Measurements from ENCODE around the gene VPS4A.

Gene VPS4A

DNA sequence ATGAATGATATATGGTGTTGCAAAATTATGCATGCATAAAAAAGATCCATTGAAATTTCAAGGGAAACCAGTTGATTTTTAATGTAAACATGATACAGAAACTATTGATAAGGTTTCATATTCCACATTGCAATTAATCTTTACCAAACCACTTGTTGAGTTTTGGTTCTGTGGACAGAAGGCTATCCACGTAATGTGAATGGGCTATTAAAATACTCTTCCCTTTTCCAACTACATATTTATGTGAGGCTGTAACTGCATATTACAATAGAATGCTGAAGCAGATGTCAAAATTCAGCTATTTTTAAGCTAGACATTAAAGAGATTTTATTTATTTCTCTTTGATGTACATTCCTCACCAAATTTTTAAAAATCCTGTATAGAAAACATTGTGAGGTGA lies 33.7 kb upstream of the VPS4A start:
- H3K36me3 ChIP-seq (replicated peaks in 1 of 2; ENCODE audit: control insufficient read depth in 2 of 2, insufficient read depth in 2 of 2, low read length in 2 of 2): peaks cover 3 to 46% of the 10 kb centered on the region in 2 donors
- no peaks in the 10 kb centered on the region for H3K27me3 ChIP-seq (ENCODE audit: control insufficient read depth in 3 of 3, insufficient read depth in 3 of 3, low read depth in 1 of 3, low read length in 3 of 3)
- H4K8ac ChIP-seq (ENCODE audit: low read depth, low read length): no peak overlapping the region
- no peak overlapping the region for H2BK12ac ChIP-seq (ENCODE audit: low read length)
- no peak overlapping the region for H3K9ac ChIP-seq (ENCODE audit: low read depth, low read length, poor library complexity)
- no peak overlapping the region for H2BK15ac ChIP-seq (ENCODE audit: low read length)
- H3K4me3 ChIP-seq (ENCODE audit: low read length in 2 of 2): no peak overlapping the region
- H3K79me1 ChIP-seq (ENCODE audit: low read depth, low read length): no peaks in the 10 kb centered on the region
- H3K4ac ChIP-seq (ENCODE audit: low read length): no peak overlapping the region
- H3K18ac ChIP-seq (ENCODE audit: low read length): no peak overlapping the region
- no peak overlapping the region for H2AFZ ChIP-seq (ENCODE audit: low read length)
- H3K27ac ChIP-seq (replicated peaks; ENCODE audit: low read length): no peak overlapping the region
- no peak overlapping the region for H2BK5ac ChIP-seq (ENCODE audit: low read length)
- no peak for DNase-seq (ENCODE audit: low spot score)
- WGBS, 2 donors (ENCODE audit: extremely low coverage in 2 of 2, insufficient read length in 2 of 2, insufficient replicate concordance in 1 of 2): no CpG with 5 or more reads among the region's 1 CpG
- H3K4me2 ChIP-seq (ENCODE audit: insufficient read depth, low read length, poor library complexity, severe bottlenecking): no peak overlapping the region
- no peaks in the 10 kb centered on the region for H3K9me3 ChIP-seq (replicated peaks in 1 of 2; ENCODE audit: control insufficient read depth in 2 of 2, insufficient read depth in 1 of 2, low read depth in 1 of 2, low read length in 2 of 2)
- H3K23ac ChIP-seq (ENCODE audit: low read depth, low read length, poor library complexity): no peak overlapping the region
- H3K4me1 ChIP-seq (ENCODE audit: control insufficient read depth in 2 of 2, insufficient read depth in 1 of 2, low read depth in 1 of 2, low read length in 2 of 2): no peaks in the 10 kb centered on the region
- no peak overlapping the region for H2BK120ac ChIP-seq (ENCODE audit: low read depth, low read length)
- H3K14ac ChIP-seq (ENCODE audit: low read length): no peak overlapping the region
- no peak overlapping the region for H4K91ac ChIP-seq (ENCODE audit: low read depth, low read length, poor library complexity)
- H2AK5ac ChIP-seq (ENCODE audit: low read depth, low read length): no peak overlapping the region

DNA sequence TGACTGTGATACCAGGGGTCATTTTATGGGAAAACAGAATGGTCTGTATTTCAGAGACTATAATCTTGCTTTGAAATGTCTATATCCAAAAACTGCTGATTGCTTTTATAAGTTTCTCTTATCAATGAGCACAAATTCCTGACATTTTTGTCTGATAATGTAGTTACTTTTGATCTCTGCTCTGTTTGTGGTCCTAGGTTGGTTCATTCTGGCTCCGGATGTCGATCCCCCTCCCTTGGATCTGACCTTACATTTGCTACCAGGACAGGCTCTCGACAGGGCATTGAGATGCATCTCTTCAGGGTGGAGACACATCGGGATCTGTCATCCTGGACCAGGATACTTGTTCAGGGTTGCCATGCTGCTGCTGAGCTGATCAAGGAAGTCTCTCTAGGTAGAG lies 27.3 kb upstream of the VPS4A start:
- no peak overlapping the region for H2BK5ac ChIP-seq (ENCODE audit: low read length)
- H3K4me3 ChIP-seq (ENCODE audit: low read length in 2 of 2): no peak overlapping the region
- no peak overlapping the region for H2AK5ac ChIP-seq (ENCODE audit: low read depth, low read length)
- no peak overlapping the region for H2BK12ac ChIP-seq (ENCODE audit: low read length)
- no peak overlapping the region for H3K4ac ChIP-seq (ENCODE audit: low read length)
- no peak overlapping the region for H2BK120ac ChIP-seq (ENCODE audit: low read depth, low read length)
- H3K9me3 ChIP-seq (replicated peaks in 1 of 2; ENCODE audit: control insufficient read depth in 2 of 2, insufficient read depth in 1 of 2, low read depth in 1 of 2, low read length in 2 of 2): no peaks in the 10 kb centered on the region
- no peak overlapping the region for H3K27ac ChIP-seq (replicated peaks; ENCODE audit: low read length)
- no peak overlapping the region for H3K9ac ChIP-seq (ENCODE audit: low read depth, low read length, poor library complexity)
- no peaks in the 10 kb centered on the region for H3K79me1 ChIP-seq (ENCODE audit: low read depth, low read length)
- WGBS, 2 donors (ENCODE audit: extremely low coverage in 2 of 2, insufficient read length in 2 of 2, insufficient replicate concordance in 1 of 2): no CpG with 5 or more reads among the region's 4 CpGs
- H3K14ac ChIP-seq (ENCODE audit: low read length): no peak overlapping the region
- no peak overlapping the region for H2AFZ ChIP-seq (ENCODE audit: low read length)
- no peak overlapping the region for H3K23ac ChIP-seq (ENCODE audit: low read depth, low read length, poor library complexity)
- no peaks in the 10 kb centered on the region for H3K27me3 ChIP-seq (ENCODE audit: control insufficient read depth in 3 of 3, insufficient read depth in 3 of 3, low read depth in 1 of 3, low read length in 3 of 3)
- no peak overlapping the region for H4K91ac ChIP-seq (ENCODE audit: low read depth, low read length, poor library complexity)
- no peak overlapping the region for H4K8ac ChIP-seq (ENCODE audit: low read depth, low read length)
- DNase-seq (ENCODE audit: low spot score): no peak
- H2BK15ac ChIP-seq (ENCODE audit: low read length): no peak overlapping the region
- no peak overlapping the region for H3K4me2 ChIP-seq (ENCODE audit: insufficient read depth, low read length, poor library complexity, severe bottlenecking)
- H3K36me3 ChIP-seq (replicated peaks in 1 of 2; ENCODE audit: control insufficient read depth in 2 of 2, insufficient read depth in 2 of 2, low read length in 2 of 2): peaks cover 11 to 62% of the 10 kb centered on the region in 2 donors
- no peaks in the 10 kb centered on the region for H3K4me1 ChIP-seq (ENCODE audit: control insufficient read depth in 2 of 2, insufficient read depth in 1 of 2, low read depth in 1 of 2, low read length in 2 of 2)
- H3K18ac ChIP-seq (ENCODE audit: low read length): no peak overlapping the region

DNA sequence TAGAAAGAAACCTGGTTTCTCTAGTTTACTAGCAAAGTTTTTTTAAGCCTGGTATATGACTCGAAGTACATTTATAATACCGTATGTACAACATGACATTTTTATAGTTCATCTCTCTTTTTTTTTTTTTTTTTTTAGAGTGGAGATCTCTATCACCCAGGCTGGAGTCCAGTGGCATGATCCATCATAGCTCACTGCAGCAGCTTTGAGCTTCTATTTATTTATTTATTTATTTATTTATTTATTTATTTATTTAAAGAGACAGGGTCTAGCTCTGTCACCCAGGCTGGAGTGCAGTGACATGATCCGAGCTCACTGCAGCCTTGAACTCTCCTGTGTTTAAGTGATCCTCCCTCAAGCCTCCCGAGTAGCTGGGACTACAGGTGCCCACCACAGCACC lies 25.9 kb upstream of the VPS4A start:
- Histone ChIP-seq H2AK5ac (ENCODE audit: low read depth, low read length) (no peak overlapping the region), H3K9ac (ENCODE audit: low read depth, low read length, poor library complexity) (no peak overlapping the region), H3K4me3 (ENCODE audit: low read length in 2 of 2) (no peak overlapping the region), H4K8ac (ENCODE audit: low read depth, low read length) (no peak overlapping the region), H3K27me3 (ENCODE audit: control insufficient read depth in 3 of 3, insufficient read depth in 3 of 3, low read depth in 1 of 3, low read length in 3 of 3) (no peaks in the 10 kb centered on the region), H3K23ac (ENCODE audit: low read depth, low read length, poor library complexity) (no peak overlapping the region), H2BK120ac (ENCODE audit: low read depth, low read length) (no peak overlapping the region), H2BK5ac (ENCODE audit: low read length) (no peak overlapping the region), H3K9me3 (replicated peaks in 1 of 2; ENCODE audit: control insufficient read depth in 2 of 2, insufficient read depth in 1 of 2, low read depth in 1 of 2, low read length in 2 of 2) (no peaks in the 10 kb centered on the region), H3K4me2 (ENCODE audit: insufficient read depth, low read length, poor library complexity, severe bottlenecking) (no peak overlapping the region), H3K4me1 (ENCODE audit: control insufficient read depth in 2 of 2, insufficient read depth in 1 of 2, low read depth in 1 of 2, low read length in 2 of 2) (no peaks in the 10 kb centered on the region), H2BK15ac (ENCODE audit: low read length) (no peak overlapping the region), H4K91ac (ENCODE audit: low read depth, low read length, poor library complexity) (no peak overlapping the region), H3K14ac (ENCODE audit: low read length) (no peak overlapping the region), H3K4ac (ENCODE audit: low read length) (no peak overlapping the region), H3K27ac (replicated peaks; ENCODE audit: low read length) (no peak overlapping the region), H3K36me3 (replicated peaks in 1 of 2; ENCODE audit: control insufficient read depth in 2 of 2, insufficient read depth in 2 of 2, low read length in 2 of 2) (peaks cover 11 to 67% of the 10 kb centered on the region in 2 donors), H2AFZ (ENCODE audit: low read length) (no peak overlapping the region), H3K79me1 (ENCODE audit: low read depth, low read length) (no peaks in the 10 kb centered on the region), H2BK12ac (ENCODE audit: low read length) (no peak overlapping the region), H3K18ac (ENCODE audit: low read length) (no peak overlapping the region)
- no peak for DNase-seq (ENCODE audit: low spot score)
- no CpG with 5 or more reads among the region's 4 CpGs for WGBS, 2 donors (ENCODE audit: extremely low coverage in 2 of 2, insufficient read length in 2 of 2, insufficient replicate concordance in 1 of 2)

DNA sequence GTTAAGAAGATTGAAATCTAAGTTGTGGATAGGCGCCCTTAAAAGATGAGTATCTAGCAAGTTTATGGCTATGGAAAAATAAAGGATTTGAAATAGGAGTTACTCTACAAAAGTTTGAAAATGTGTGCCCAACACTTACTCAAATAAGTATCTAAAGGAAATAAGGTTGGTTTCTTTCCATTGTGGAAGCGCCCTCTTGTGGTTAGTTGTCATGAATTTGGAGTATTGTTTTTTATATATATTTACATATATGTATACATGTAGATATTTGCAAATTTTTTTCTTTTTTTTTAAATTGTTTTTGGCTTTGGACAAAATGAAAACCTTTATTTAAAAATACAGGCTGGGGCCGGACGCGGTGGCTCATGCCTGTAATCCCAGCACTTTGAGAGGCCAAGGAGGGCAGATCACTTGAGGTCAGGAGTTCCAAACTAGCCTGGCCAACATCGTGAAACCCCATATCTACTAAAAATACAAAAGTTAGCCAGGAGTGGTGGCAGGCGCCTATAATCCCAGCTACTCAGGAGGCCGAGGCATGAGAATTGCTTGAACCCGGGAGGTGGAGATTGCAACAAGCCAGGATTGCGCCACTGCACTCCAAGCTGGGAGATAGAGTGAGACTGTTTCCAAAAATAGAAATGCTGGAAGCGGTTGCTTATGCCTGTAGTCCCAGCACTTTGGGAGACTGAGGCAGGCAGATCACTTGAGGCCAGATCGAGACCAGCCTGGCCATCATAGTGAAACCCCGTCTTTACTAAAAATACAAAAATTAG lies 24.0 kb upstream of the VPS4A start:
- Histone ChIP-seq H4K8ac (ENCODE audit: low read depth, low read length) (no peak overlapping the region), H3K27ac (replicated peaks; ENCODE audit: low read length) (no peak overlapping the region), H3K4me1 (ENCODE audit: control insufficient read depth in 2 of 2, insufficient read depth in 1 of 2, low read depth in 1 of 2, low read length in 2 of 2) (no peaks in the 10 kb centered on the region), H2AFZ (ENCODE audit: low read length) (no peak overlapping the region), H3K36me3 (replicated peaks in 1 of 2; ENCODE audit: control insufficient read depth in 2 of 2, insufficient read depth in 2 of 2, low read length in 2 of 2) (peaks cover 13 to 79% of the 10 kb centered on the region in 2 donors), H3K4ac (ENCODE audit: low read length) (no peak overlapping the region), H3K4me3 (ENCODE audit: low read length in 2 of 2) (no peak overlapping the region), H2BK5ac (ENCODE audit: low read length) (no peak overlapping the region), H3K14ac (ENCODE audit: low read length) (no peak overlapping the region), H3K4me2 (ENCODE audit: insufficient read depth, low read length, poor library complexity, severe bottlenecking) (no peak overlapping the region), H2BK12ac (ENCODE audit: low read length) (no peak overlapping the region), H3K23ac (ENCODE audit: low read depth, low read length, poor library complexity) (no peak overlapping the region), H2BK15ac (ENCODE audit: low read length) (no peak overlapping the region), H4K91ac (ENCODE audit: low read depth, low read length, poor library complexity) (no peak overlapping the region), H3K9ac (ENCODE audit: low read depth, low read length, poor library complexity) (no peak overlapping the region), H3K18ac (ENCODE audit: low read length) (no peak overlapping the region), H3K79me1 (ENCODE audit: low read depth, low read length) (no peaks in the 10 kb centered on the region), H2AK5ac (ENCODE audit: low read depth, low read length) (no peak overlapping the region), H2BK120ac (ENCODE audit: low read depth, low read length) (no peak overlapping the region), H3K9me3 (replicated peaks in 1 of 2; ENCODE audit: control insufficient read depth in 2 of 2, insufficient read depth in 1 of 2, low read depth in 1 of 2, low read length in 2 of 2) (no peaks in the 10 kb centered on the region), H3K27me3 (ENCODE audit: control insufficient read depth in 3 of 3, insufficient read depth in 3 of 3, low read depth in 1 of 3, low read length in 3 of 3) (no peaks in the 10 kb centered on the region)
- DNase-seq (ENCODE audit: low spot score): peak; percentile 18
- WGBS, 2 donors (ENCODE audit: extremely low coverage in 2 of 2, insufficient read length in 2 of 2, insufficient replicate concordance in 1 of 2): no CpG with 5 or more reads among the region's 13 CpGs
